T-helper 9 cell (primary cell): ENCODE data around the gene RHOH.

Source experiments
- DNase-seq: peaks from one replicate; pipeline ENCODE4 v3.0.0-alpha.2; 2020

RHOH gene

DNA sequence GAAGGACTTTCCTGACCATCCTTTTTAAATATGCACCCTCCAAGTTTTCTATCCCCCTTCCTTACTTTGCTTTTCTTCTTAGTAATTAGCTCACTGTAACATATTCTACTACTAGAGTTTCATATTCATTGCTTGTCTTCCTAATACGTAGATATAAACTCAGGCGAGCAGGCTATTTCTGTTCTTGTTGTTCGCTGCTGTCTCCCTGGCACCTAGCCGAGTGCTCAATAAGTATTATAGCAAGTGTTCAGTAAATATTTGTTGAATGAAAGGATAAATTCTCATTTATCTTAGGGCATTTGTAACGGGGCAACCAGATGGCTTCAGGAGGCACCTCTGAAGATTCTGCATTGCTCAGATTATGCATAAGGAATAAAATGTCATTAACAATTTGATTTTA lies 6.8 kb upstream of the RHOH start:
- no peak for DNase-seq

DNA sequence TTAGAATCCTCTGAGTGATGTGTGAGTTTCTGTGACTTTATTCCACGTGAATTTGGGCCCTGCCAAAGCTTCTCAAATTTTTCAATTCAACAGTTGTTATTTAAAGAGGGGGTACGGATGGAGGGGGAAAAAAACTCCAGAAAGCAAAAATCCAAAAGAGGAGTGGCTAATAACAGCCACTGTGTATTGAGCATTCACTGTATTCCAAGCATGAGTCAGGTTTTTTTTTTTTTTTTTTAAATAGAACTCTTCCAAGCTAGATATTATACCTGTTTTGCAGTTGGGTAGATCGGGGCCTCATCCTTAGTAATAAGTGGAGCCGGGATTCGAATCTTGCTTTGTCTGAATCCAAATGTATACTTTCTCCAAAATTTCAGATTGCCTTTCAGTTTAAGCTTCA lies 6.4 kb upstream of the RHOH start:
- DNase-seq, result no peak

DNA sequence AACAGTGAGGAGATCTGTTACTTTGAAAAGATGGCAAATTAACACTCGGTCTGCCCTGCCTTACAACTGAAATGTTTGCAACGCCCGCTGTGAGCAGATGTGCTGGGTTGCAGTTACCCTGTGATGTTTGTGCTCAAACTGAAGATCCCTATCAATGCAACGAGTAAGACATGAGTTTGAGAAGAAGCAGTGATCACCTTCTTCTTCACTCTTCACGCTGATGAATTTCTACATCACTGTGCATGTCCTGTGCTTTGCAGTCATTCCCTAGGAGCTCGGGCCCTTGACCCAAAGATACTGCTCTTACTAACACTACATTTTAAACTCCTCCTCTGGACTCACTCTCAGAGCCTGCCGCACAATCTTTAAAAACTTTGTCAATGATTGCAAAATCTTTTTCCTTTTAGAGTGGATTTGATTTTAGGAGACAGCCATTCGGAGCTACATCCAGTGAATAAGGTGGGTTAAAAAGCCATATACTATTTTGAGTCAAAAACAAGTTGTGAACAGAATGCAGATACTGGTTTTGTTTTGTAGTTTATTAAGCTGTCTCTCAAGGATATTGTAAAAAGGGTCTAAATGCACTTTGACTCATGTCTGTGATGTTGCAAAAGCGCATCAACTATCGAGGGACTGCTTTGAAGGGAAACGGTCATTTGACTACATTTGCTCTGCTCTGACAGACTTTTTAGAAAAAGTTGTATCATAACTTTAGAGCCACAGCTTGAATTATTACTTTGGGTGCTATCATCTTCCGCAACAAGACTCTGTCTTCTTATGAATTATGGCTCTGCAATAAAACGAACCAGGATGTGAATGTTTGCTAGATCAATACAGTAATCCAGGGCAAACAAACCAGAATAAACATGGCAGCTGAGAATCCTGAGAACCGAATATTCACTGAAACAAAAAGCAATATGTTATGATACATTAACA lies 5.7 kb upstream of the RHOH start:
- no peak for DNase-seq

DNA sequence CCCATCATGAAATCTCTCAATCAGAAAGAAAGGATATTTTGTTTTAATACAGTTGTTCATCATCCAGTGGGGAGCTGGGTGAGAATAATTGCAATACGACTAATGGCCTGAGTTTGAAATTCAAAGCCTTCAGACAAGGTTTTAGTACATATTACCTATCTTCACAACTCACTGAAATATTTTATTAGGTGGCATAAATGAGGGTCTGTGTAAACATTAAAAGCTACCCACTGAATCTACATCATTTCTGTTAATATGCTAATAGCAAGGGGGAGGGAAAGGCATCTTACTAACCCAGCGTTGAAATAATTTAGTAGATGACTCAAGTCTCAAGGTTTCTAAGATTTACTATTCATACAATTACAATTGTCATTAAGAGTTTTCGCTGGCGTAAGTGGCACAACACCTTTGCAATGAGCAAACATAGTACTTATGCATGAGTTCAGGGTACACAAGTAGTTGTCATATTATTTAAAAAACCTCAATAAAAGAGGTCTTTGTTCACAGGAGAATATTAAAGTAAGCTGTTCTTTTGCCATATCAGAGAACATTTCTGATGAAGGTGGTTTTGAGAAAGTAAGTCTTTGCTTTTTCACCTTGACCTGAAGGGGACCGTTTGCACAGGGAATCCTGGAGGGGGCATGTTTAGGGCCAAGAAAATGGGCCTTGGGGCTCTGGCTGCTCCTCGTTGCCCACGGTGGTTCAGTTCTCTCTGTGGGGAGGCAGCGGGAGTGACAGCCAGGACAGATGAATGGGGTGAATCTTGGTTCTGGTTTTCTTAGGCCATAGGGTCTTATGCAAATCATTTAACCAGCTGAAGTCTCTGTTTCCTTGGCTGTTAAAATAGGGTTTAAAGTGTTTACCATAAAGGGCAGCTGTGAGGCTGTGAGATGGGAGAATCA lies 4.5 kb upstream of the RHOH start:
- DNase-seq, result no peak

DNA sequence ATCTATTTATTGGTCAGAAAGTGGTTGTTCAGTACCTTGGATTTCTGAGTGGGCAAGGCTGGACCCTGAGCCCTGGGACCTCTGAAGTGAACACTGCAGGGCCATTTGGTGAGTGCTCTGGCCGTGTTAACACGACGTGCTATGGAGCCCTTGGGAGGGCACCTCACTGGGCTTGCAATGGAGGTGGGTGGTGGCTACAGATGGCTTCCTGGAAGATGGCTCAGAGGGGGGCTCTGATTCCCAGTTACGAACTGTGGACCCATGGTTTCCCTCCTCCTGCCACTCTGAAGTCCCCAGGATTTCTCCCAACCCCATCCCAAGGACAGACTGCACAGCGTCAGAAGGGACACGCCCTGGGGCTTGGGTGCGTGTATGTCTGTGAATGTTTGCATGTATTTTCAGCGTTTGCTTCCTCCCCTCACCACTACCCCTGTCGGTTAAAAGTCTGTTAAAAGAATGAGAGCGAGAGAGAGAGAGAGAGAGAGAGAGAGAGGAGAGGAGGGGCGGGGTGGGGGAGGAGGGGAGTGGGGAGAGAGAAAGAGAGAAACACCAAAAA lies 3.7 kb upstream of the RHOH start:
- no peak for DNase-seq

DNA sequence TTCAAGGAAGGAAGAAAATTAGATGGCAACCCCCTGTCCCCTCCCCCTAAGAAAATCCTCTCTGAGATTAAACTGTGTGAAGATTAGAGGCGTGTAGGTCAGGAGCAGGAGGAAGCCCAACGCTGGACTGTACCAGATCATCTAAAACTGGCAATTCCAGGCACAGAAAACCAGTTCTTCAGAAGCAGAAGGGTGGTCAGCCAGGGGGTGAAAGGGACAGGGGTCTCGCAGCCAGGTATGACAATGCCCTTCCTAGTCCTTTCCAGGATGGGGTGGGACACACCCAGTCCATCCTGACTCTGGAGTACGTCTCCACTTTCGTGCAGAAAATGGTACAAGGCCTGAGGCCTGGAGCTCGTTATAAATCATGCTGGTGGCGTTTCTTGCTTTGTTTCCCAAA lies 3.3 kb upstream of the RHOH start:
- DNase-seq, result no peak

DNA sequence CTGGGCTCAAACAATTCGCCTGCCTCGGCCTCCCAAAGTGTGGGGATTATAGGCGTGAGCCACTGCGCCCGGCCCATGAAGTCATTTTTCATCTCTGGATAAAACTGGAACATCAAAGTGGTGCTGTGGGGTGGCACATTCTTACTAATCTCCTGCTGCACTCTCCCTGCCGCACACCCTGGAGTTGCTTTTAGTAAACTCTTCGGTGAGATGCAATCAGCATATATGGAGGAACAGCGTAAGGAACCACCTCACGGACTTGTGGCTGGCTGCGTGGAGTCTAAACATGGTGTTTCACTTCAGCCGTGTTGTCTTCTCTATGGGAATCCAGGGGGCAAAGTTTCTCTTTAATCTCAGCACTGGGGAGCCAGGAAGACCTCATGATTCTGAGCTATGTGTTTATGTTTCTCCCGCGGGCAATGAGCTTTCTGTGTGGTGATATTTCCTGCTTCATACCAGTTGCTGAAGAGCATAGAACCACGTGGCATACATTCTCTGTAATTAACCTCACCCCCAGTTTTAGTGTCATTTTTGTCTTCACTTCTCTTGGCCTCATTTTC lies 2.1 kb upstream of the RHOH start:
- DNase-seq, result no peak

DNA sequence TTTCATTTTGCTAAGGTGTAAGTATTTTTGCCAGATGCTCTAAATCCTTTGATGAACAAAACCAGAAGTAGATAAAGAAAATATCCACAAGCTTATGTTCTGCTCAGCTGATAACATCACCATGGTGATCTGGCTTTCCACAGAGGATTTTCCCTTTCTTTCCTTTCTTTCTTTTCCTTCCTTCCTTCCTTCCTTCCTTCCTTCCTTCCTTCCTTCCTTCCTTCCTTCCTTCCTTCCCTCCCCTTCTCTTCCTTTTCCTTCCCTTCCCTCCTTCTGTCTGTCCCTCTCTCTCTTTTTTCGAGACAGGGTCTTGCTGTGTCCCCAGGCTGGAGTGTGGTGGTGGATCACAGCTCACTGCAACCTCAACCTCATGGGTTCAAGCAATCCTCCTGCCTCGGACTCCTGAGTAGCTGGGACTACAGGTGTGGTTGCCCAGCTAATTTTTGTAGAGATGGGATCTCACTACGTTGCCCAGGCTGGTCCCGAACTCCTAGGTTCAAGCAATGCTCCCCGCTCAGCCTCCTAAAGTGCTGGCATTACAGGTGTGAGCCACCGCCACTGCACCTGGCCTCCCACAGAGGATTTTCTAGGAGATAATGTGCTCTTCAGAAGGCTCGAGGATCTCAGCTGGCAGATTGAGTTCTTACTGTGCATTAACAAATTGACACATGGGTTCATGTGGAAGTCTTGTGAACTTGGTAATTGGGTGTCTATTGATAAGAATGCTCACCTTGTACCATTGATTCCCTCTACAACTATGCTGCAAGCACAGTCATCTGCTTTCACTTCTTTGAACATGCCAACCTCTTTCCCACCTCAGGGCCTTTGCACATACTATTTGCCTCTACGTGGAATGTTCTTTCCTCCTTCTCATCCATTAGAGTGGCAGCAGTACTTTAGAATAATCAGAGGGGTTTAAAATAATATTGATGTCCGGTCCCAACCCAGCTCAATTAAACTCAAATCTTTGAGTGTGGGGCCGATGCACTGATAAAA lies 1.4 kb upstream of the RHOH start:
- DNase-seq, result no peak

DNA sequence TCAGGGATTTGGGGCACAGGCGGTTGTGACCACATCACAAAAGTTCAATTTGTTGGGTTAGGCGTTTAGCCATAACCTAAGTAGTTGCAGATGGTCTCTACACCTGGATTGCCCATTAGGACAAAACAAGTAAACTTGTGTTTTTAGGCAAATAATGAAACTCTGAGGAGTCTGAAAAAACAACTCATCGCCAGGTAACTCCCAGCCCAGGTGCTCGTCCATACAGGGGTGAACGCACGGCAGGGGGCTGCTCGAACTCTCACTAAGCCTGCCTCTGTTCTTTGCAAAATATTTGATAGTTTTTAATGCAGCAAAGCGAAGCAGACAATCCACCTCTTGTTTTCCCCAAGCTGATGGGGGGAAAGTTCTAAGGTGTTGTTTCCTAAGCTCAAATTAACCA lies 559 bp upstream of the RHOH start:
- DNase-seq, result no peak

DNA sequence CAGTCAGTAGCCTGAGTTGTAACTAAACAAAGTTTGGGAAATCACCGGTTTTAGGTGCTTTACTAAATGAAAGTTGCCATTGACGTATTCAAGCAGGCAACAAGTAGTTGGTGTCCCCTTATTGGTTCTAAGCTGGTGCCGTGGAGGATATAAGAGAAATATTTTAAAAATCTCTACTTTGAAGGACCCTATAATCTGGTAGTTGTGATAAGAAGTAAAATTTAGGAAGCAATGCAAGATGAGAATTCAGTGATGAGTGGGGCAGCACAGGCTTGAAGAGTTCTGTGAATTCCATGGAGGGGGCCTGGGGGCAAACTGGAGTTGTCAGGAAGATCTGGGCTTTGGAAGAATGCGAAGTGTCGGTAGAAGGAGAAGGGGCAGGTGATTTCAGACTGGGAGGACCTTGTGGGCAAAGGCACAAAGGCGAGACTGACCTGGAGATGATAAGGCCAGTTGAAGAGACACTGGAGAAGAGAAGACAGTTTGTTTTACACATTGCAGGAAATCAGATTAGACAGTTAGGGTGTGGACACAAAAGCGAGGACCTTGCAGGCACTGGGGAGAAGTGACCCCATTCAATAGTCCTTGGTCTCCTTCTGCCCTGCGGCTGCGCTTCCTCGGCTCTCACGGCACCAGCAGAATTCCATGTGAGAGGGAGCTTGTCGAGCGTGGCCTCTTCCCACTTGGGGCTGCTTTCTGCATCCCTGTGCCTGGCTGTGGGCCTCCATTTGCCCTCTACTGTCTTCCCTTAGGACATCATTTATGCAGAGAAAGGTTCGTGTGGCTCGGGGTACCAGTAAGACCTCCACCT lies 1.3 kb downstream of the RHOH start:
- no peak for DNase-seq

DNA sequence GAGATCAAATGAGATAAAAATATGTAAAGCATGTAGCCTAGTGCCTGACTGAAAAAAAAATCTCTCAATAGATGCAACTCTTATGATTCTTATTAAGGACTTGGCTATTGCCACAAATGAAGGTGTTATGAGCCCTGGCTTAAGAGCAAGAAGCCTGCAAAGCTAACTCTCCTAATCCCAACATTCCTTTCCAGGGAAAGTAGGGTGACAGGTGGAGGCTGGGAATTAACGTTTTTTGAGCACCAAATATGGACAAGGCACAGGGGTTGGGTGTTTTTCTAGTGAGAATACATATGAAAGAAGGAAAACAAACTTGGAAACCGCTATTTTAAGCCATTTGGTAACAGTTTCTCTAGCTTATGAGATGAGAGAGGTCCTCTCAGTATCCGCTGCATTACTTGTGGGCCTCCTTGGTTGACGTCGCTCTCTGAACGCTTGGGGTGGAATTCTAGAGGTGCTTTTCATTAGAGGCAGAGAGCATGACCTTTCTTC lies 2.4 kb downstream of the RHOH start:
- DNase-seq, result no peak

DNA sequence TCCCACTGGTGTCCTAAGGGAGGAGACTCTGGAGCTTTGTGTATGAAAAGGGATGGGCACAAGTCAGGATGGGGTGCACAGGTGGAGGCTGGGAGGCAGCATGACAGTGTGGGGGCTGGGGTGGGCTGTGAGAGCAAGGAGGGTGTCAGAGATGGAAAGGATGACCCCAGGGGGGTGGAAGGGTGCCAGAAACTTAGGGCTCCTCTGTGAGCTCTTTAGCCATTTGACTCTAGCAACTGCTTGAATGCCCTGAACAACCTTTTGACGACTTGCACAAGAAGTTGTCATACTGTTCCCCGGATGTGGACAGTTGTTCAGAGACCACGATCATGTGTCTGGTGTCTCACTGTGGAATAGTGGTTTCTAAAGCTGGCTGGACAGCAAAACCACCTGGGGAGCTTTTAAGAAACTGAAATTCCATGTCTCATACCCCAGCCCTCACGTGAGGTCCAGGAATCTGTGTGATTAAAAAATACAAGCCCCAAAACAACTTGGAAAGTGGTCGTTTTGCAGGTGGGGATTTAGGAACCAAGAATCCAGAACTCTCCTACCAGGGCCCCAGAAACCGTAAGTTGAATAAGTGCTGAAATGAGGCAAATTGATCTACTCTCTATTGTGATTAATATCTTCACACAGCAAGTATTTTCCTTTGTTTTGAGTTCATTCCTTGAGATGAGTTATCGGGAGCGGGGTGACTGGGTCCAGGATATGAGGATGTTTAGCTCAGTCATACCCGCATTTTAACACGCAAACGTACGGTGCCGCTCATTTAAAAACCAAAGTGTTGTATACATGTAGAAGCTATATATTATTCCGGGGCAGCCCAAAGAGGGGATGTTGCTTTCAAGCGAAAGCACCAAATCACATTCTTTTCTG lies 3.4 kb downstream of the RHOH start:
- no peak for DNase-seq

DNA sequence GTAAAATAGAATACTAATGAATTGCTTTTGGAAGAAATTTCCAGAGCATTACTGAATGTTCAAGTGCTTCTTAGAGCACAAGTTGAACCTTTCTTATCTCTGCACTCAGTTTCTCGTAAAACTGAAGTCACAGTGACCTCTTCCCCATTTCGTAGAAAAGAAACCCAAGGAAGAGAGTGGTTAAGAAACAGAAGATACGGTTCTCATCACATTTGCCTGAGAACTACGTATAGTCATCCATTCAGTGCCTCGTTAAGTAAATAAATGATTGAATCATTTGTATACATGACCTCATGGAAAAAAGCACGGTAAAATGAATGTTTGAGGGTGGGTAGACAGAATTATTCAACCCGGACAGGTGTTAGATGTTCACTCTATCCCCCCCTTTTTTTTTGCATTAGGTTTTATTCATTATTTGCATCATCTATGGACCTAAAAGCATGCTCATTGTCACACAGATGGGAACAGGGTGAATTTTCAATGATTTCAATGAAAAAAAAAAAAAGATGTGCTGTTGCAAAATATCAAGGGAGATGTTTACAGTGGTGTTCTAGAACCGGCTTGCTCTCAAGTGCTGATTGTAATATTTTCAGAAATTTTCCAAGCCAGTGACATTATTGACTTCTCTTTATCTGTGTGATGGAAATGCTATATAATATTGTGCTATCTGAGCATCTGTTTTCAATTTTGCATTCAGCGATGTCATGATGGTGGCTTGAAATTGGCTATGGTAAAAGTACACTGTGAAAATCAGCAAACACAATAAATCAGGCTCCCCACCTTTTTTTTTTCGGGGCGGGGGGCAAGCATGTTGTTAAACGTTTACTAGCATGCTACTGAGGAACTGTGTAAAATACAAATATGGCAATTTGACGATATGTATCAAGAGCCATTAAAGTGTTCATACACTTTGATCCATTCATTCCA lies 4.3 kb downstream of the RHOH start:
- DNase-seq, result no peak

DNA sequence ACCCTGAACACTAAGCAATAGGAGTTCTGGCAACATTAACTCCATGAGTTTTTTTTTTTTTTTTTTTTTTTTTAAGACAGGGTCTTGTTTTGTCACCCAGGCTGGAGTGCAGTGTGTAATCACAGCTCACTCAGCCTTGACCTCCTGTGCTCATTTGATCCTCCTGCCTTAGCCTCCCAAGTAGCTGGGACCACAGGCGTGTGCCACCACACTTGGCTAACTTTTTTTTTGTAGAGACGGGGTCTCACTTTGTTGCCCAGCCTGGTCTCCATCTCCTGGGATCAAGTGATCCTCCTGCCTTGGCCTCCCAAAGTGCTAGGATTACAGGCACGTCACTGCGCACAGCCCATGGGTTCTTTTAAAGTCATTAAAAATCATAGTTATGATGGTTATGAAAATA lies 5.1 kb downstream of the RHOH start:
- DNase-seq, result no peak

DNA sequence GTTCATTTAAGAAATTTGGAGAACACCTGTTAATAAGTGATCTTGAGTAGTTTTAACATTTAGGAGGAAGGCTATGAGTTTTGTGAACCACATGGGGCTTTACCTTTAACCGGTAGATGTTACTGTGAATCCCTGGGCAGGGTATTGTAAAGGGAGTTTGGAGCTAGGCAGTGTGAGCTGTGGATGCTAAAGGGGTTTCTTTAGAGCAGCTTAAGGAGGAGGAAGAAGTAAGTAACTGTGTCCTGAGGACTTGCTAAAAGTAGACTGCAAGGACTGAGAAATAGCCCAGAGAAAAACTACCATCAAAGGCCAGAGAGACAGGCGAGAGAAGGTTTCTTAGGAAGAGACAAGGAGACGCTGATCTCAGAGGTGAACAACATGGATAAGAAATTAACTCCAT lies 5.6 kb downstream of the RHOH start:
- DNase-seq, result no peak

DNA sequence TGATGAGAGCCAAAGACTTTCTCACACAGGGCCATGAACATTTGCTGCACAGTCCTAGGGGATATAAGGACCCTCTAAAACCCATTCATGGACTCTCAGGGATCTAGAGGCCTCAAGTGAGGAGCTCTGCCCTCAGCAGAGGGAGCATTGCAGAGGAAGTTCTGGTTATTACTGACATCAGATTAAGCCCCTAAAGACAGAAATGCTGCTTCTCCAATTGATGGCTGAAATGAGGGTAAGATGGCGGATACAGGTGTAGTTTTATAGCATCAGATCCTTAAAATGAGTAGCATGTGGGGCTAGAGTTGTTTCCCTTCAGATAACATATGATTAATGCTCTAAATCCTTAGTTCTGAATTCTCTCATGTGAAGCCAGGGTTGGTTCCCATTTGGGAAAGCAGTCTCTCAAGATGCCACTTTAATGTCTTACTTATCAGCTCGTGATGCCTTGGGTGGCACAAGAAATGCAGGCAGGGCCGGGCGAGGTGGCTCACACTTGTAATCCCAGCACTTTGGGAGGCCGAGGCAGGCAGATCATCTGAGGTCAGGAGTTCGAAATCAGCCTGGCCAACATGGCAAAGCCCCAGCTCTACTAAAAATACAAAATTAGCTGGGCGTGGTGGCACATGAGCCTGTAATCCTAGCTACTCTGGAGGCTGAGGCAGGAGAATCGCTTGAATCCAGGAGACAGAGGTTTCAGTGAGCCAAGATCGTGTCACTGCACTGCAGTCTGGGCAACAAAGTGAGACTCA lies 7.9 kb downstream of the RHOH start:
- DNase-seq, result no peak

DNA sequence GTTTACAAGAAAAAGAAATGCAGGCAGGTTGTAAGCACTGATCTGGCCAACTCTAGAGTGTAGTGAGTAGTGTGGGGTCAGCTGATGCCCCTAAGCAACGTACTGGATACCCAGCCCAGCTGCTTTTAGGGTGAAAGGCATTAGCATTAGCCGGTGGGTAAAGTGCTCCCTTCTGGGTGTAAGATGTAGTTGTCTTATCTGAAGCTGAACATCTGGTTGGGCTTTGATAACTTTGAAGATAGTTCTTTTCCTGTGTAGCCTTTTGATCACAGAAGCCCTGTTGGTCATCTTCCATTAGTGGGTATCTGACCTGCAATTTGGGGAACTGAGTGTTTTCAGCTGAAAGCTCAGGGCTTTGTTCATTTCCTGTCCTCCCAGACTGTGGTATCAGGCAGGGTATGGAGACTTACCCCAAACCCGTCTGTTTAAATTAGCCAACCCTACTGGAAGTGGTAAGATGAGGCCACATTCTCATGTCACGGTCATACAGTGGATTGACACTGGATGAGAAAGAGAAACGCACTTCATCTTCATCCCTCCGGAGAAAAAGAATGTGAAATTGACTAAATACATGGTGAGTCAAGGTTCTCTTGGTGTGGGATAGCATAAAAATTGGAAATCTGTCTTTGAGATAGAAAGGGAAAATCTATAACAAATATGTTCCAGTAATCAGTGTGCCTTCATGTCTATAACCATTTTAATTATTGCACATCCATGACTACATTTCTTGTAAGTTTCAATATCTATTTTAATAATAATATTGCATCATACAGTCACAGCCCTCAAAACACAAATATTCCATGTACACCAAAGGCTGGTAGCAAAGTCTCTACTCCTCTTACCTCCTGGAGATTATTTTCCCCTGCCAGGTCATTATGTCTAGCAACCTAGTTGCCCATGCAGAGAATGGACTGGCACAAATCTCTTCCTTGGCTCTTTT lies 8.7 kb downstream of the RHOH start:
- DNase-seq, result no peak
